MM.1S (cell line): ENCODE results near the gene GLT8D2.

Source experiments
- CTCF ChIP-seq: fragments of 300-600 bp; sonication (generic); IDR thresholded peaks from 2 replicates; pipeline ENCODE4 v1.5.1; 2016; ENCODE audit warnings: antibody characterized with exemption, low read length, mixed read lengths
- EZH2 ChIP-seq: fragments of 300-600 bp; sonication (generic); optimal IDR thresholded peaks from 2 replicates; pipeline ENCODE3; 2017; ENCODE audit warnings: low read depth, mild to moderate bottlenecking, antibody characterized with exemption, low read length, mixed read lengths

- TF ChIP-seq CTCF: no peak
- no peak for TF ChIP-seq EZH2
These were observed 5.8 kb downstream of the GLT8D2 start for GRCh38 chr12:104044158-104044557.
